Astrocyte (in vitro differentiated cells and primary cell): Measurements from ENCODE around the gene NINL. TPM values are rescaled to one million over a fixed set of nuclear protein-coding genes. Genes with fewer than 3 reads are reported as not detected.

ENCODE experiments used
- DNase-seq: peaks from one replicate; pipeline ENCODE4 v3.0.0-alpha.2; 2010; ENCODE audit warnings: low read depth
- FAIRE-seq: peaks from 2 replicates; lab custom pipeline; 2011; peaks lifted over from hg19 to GRCh38; lab: Jason Lieb, UNC
- H2AFZ ChIP-seq: 2 replicates; pipeline ENCODE4 v1.6.0; 2012; ENCODE audit warnings: low read depth, low read length, inconsistent platforms
- H3K27ac ChIP-seq: 2 replicates; pipeline ENCODE4 v1.5.1; 2011; ENCODE audit warnings: low read depth, low read length, inconsistent platforms
- H3K27me3 ChIP-seq: 2 replicates; pipeline ENCODE4 v1.6.0; 2011; ENCODE audit warnings: low read length, inconsistent platforms; ENCODE audit not compliant: insufficient read depth
- H3K36me3 ChIP-seq: 2 replicates; pipeline ENCODE4 v1.5.1; 2011; ENCODE audit warnings: low read length, inconsistent platforms; ENCODE audit not compliant: insufficient read depth
- H3K4me1 ChIP-seq: 2 replicates; pipeline ENCODE4 v1.5.1; 2011; ENCODE audit warnings: low read length, inconsistent platforms; ENCODE audit not compliant: insufficient read depth
- H3K4me2 ChIP-seq: 2 replicates; pipeline ENCODE4 v1.6.0; 2012; ENCODE audit warnings: low read length, inconsistent platforms
- H3K4me3 ChIP-seq: 2 replicates; pipeline ENCODE4 v1.5.1; 2011; ENCODE audit warnings: low read depth, mild to moderate bottlenecking, low read length, inconsistent platforms; ENCODE audit not compliant: insufficient read depth
- H3K79me2 ChIP-seq: 2 replicates; pipeline ENCODE4 v1.6.0; 2012; ENCODE audit warnings: mild to moderate bottlenecking, low read length, inconsistent platforms; ENCODE audit not compliant: insufficient read depth
- H3K9ac ChIP-seq: 2 replicates; pipeline ENCODE4 v1.6.0; 2012; ENCODE audit warnings: mild to moderate bottlenecking, low read length, inconsistent platforms
- H3K9me3 ChIP-seq: 2 replicates; pipeline ENCODE4 v1.5.1; 2012; ENCODE audit warnings: low read depth, mild to moderate bottlenecking, low read length, inconsistent platforms; ENCODE audit not compliant: insufficient read depth
- H4K20me1 ChIP-seq: 2 replicates; pipeline ENCODE4 v1.6.0; 2012; ENCODE audit warnings: low read length, inconsistent platforms; ENCODE audit not compliant: insufficient read depth
- H3K27ac Mint-ChIP-seq: one replicate; pipeline ENCODE4 v1.8.0; 2021; ENCODE audit warnings: mild to moderate bottlenecking, mixed read lengths; ENCODE audit not compliant: unreplicated experiment
- H3K27me3 Mint-ChIP-seq: one replicate; pipeline ENCODE4 v1.8.0; 2021; ENCODE audit warnings: low read depth, mixed read lengths; ENCODE audit not compliant: unreplicated experiment
- H3K36me3 Mint-ChIP-seq: one replicate; pipeline ENCODE4 v1.8.0; 2021; ENCODE audit warnings: low read depth, mixed read lengths; ENCODE audit not compliant: unreplicated experiment
- H3K4me1 Mint-ChIP-seq: one replicate; pipeline ENCODE4 v1.8.0; 2021; ENCODE audit warnings: low read depth, mixed read lengths; ENCODE audit not compliant: unreplicated experiment
- H3K4me3 Mint-ChIP-seq: one replicate; pipeline ENCODE4 v1.8.0; 2021; ENCODE audit warnings: mild to moderate bottlenecking, moderate library complexity, mixed read lengths; ENCODE audit not compliant: unreplicated experiment
- H3K9me3 Mint-ChIP-seq: one replicate; pipeline ENCODE4 v1.8.0; 2021; ENCODE audit warnings: mild to moderate bottlenecking, mixed read lengths; ENCODE audit not compliant: unreplicated experiment
- EZH2 ChIP-seq: IDR thresholded peaks from 2 replicates; pipeline ENCODE4 v1.6.1; 2012; ENCODE audit warnings: mild to moderate bottlenecking, low read length, inconsistent platforms; ENCODE audit not compliant: insufficient read depth
- total RNA-seq: library from RNA; stranded (reverse); gene quantifications from 2 replicates; pipeline ENCODE4 v1.2.1, GENCODE V29; 2021
- TF ChIP-seq, protein P1 (sequence below): IDR thresholded peaks from 2 replicates; pipeline ENCODE4 v1.5.1; 2011; ENCODE audit warnings: low read depth, mild to moderate bottlenecking, inconsistent platforms, low read length, moderate library complexity; ENCODE audit not compliant: insufficient read depth

Gene NINL
- total RNA-seq, 1 donor from 2014 or later, result 10.2 TPM

DNA sequence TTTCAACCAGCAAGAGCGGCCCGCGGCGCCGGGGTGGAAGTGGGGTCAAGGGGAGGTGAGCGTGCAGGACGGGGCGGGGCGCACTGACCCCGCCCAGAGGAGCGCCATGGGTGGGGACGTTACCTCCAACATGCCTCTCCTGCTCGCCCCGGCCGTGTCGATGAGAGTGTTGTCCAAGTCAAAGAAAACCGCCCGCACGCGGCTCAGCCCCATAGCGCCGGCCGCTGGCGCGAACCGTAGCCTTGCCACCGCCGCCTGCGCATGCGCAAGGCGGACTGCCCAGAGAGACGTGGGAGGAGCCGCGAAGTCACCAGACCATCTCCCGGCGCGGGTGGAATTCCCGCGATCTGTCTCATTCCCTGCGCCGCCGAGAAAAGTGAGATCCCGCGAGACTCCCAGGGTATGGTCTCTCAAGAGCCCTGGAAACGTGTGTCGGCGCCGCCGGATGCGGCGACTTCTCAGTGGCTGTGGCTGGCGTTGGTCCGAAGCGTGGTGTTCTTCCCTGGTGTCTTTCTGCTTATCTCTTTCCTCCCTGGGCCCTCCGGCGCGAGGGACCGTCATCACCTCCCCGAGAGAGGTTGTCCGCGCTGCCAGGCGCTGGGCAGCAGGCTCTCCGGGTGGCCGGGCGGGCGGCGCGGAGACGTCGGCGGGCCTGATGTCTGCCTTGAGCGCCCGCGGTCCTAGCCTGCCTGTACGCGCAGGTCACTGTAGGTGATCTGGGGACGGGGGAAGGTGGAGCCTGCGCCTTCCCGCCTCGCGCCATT, 38.6 kb upstream of the NINL start, which contains the start of gene NANP:
Gene NANP, minus strand, starts transcription at position 279 of the 764 bp plus-strand sequence. Its CDS starts 66 bp downstream, at position 213.
- Mint-ChIP-seq H3K36me3 (no peaks in the 10 kb centered on the region), H3K27me3 (no peaks in the 10 kb centered on the region), H3K4me1 (peaks cover 7% of the 10 kb centered on the region), H3K9me3 (peaks cover 5% of the 10 kb centered on the region), H3K27ac (peak within 1 kb of the TSS; percentile 91), H3K4me3 (peak within 1 kb of the TSS; percentile 94)
- no peaks in the 10 kb centered on the region for H3K36me3 ChIP-seq
- peak; percentile 94 for DNase-seq
- peak within 1 kb of the TSS; percentile 77 for H3K4me3 ChIP-seq
- no peaks in the 10 kb centered on the region for H3K9me3 ChIP-seq
- H3K27me3 ChIP-seq, result no peaks in the 10 kb centered on the region
- H2AFZ ChIP-seq, result peak within 1 kb of the TSS; percentile 87
- peak within 1 kb of the TSS; percentile 93 for H3K4me2 ChIP-seq
- peak within 1 kb of the TSS; percentile 89 for H3K9ac ChIP-seq
- H4K20me1 ChIP-seq, result peaks cover 21% of the 10 kb centered on the region
- peaks cover 16% of the 10 kb centered on the region for H3K4me1 ChIP-seq
- TF ChIP-seq, protein P1, sequence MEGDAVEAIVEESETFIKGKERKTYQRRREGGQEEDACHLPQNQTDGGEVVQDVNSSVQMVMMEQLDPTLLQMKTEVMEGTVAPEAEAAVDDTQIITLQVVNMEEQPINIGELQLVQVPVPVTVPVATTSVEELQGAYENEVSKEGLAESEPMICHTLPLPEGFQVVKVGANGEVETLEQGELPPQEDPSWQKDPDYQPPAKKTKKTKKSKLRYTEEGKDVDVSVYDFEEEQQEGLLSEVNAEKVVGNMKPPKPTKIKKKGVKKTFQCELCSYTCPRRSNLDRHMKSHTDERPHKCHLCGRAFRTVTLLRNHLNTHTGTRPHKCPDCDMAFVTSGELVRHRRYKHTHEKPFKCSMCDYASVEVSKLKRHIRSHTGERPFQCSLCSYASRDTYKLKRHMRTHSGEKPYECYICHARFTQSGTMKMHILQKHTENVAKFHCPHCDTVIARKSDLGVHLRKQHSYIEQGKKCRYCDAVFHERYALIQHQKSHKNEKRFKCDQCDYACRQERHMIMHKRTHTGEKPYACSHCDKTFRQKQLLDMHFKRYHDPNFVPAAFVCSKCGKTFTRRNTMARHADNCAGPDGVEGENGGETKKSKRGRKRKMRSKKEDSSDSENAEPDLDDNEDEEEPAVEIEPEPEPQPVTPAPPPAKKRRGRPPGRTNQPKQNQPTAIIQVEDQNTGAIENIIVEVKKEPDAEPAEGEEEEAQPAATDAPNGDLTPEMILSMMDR, result no peak
- no peak for TF ChIP-seq EZH2
- FAIRE-seq, result no peak
- peak within 1 kb of the TSS; percentile 85 for H3K27ac ChIP-seq
- H3K79me2 ChIP-seq, result peaks cover 44% of the 10 kb centered on the region

DNA sequence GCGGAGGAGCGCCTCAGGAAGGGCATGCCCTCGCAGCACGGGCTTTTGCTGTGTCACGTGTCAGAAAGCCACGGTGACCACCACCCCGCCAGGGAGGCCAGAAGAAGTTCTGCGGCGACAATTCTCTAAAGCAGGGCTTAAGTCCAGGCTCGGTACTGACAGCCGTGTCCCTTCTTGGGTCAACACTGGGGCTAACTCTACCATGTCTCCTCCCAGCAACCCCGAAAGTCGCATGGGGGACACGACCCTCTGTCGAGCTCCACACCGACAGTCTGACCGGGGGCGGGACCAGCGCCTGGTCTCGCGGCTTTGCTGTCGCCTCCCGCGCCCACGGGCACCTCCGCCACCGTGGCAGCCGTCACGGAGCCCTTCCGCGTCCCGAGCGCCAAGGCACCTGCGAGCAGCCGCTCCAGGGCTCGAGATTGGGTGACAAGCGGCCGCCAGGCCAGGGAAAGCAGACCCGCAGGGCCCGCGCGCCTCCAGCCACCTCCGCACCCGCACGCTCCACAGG, 37.9 kb upstream of the NINL start:
- no peaks in the 10 kb centered on the region for H3K36me3 ChIP-seq
- peaks cover 27% of the 10 kb centered on the region for H4K20me1 ChIP-seq
- peak overlapping the region; percentile 87 for H2AFZ ChIP-seq
- TF ChIP-seq EZH2, result no peak
- TF ChIP-seq, protein P1, result no peak
- Mint-ChIP-seq H3K9me3 (peaks cover 5% of the 10 kb centered on the region), H3K27me3 (no peaks in the 10 kb centered on the region), H3K4me1 (peaks cover 7% of the 10 kb centered on the region), H3K36me3 (no peaks in the 10 kb centered on the region), H3K27ac (peak overlapping the region; percentile 91), H3K4me3 (peak overlapping the region; percentile 94)
- no peak for FAIRE-seq
- peak overlapping the region; percentile 85 for H3K27ac ChIP-seq
- DNase-seq, result peak; percentile 18
- H3K4me2 ChIP-seq, result peak overlapping the region; percentile 93
- peaks cover 16% of the 10 kb centered on the region for H3K4me1 ChIP-seq
- peak overlapping the region; percentile 77 for H3K4me3 ChIP-seq
- H3K9ac ChIP-seq, result peak overlapping the region; percentile 89
- no peaks in the 10 kb centered on the region for H3K9me3 ChIP-seq
- no peaks in the 10 kb centered on the region for H3K27me3 ChIP-seq
- peaks cover 51% of the 10 kb centered on the region for H3K79me2 ChIP-seq
